H4 (cell line): ENCODE measurements around the gene MBOAT1. TPM values are rescaled to one million over a fixed set of nuclear protein-coding genes. Genes with fewer than 3 reads are reported as not detected.
"Not testable (repeated sequence)": the region's sequence is repeated elsewhere in the genome, so short reads cannot be mapped to it uniquely, and the experiment has no call there.

Experiments used
- DNase-seq: peaks from one replicate; pipeline ENCODE4 v3.0.0-alpha.2; 2015; ENCODE audit warnings: low spot score
- total RNA-seq: library from RNA; depleted of rRNA; stranded (reverse); fragments of >200 nt; shearing (Covaris generic); gene quantifications from 2 replicates; pipeline ENCODE4 v1.2.3, GENCODE V29; 2014

Gene MBOAT1
- total RNA-seq, 1 experiment from 2014 or later: 12.3 TPM

GRCh38 chr6:20172842-20173456, 39.3 kb downstream of the MBOAT1 start:
- DNase-seq: no peak

- no peak for DNase-seq
Observed at GRCh38 chr6:20170455-20171148, 41.7 kb downstream of the MBOAT1 start.

- no peak for DNase-seq
Observed at GRCh38 chr6:20169786-20170185, 42.5 kb downstream of the MBOAT1 start.

- DNase-seq: no peak
Observed at GRCh38 chr6:20169119-20169557, 43.1 kb downstream of the MBOAT1 start.

- DNase-seq: no peak
Observed at GRCh38 chr6:20168690-20169089, 43.6 kb downstream of the MBOAT1 start.

- DNase-seq: no peak
Observed at GRCh38 chr6:20167601-20168000, 44.7 kb downstream of the MBOAT1 start.

- no peak for DNase-seq
Observed at GRCh38 chr6:20166210-20166609, 46.1 kb downstream of the MBOAT1 start.

- DNase-seq: no peak
Observed at GRCh38 chr6:20162515-20162914, 49.8 kb downstream of the MBOAT1 start.

- DNase-seq: no peak
Observed at GRCh38 chr6:20160541-20161283, 51.6 kb downstream of the MBOAT1 start.

- DNase-seq: no peak
Observed at GRCh38 chr6:20159781-20160540, 52.3 kb downstream of the MBOAT1 start.

- DNase-seq: no peak
Observed at GRCh38 chr6:20159098-20159497, 53.2 kb downstream of the MBOAT1 start.

GRCh38 chr6:20158676-20159075, 53.6 kb downstream of the MBOAT1 start:
- DNase-seq: no peak

GRCh38 chr6:20156824-20157223, 55.4 kb downstream of the MBOAT1 start:
- no peak for DNase-seq

- no peak for DNase-seq
Observed at GRCh38 chr6:20154753-20155152, 57.5 kb downstream of the MBOAT1 start.

- no peak for DNase-seq
Observed at GRCh38 chr6:20153194-20153593, 59.1 kb downstream of the MBOAT1 start.

- no peak for DNase-seq
Observed at GRCh38 chr6:20148433-20148832, 63.8 kb downstream of the MBOAT1 start.

GRCh38 chr6:20147469-20147868, 64.8 kb downstream of the MBOAT1 start:
- DNase-seq: no peak

GRCh38 chr6:20146831-20147230, 65.4 kb downstream of the MBOAT1 start:
- DNase-seq: not testable (repeated sequence)

GRCh38 chr6:20146291-20146690, 66.0 kb downstream of the MBOAT1 start:
- DNase-seq: no peak

- DNase-seq: no peak
Observed at GRCh38 chr6:20142866-20143265, 69.4 kb downstream of the MBOAT1 start.

GRCh38 chr6:20141931-20142330, 70.3 kb downstream of the MBOAT1 start:
- no peak for DNase-seq
